HL-60 (cell line): ENCODE data around the gene ATP6V1G3.

Experiments used
- DNase-seq, 2 experiments: peaks; one replicate each; pipeline ENCODE4 v3.0.0-alpha.2; 2010 to 2020; ENCODE audit warnings: low read depth in 1 of 2, low spot score in 1 of 2
- H3K27ac ChIP-seq: fragments of 250-450 bp; sonication (Bioruptor Pico); replicated peaks from 2 replicates; pipeline ENCODE4 v1.5.1; 2020; ENCODE audit warnings: mild to moderate bottlenecking, moderate library complexity
- H3K27me3 ChIP-seq: fragments of 250-450 bp; sonication (Bioruptor Pico); 2 replicates; pipeline ENCODE4 v1.5.1; 2021; ENCODE audit warnings: mild to moderate bottlenecking, moderate library complexity; ENCODE audit not compliant: insufficient read depth, poor library complexity, severe bottlenecking
- H3K4me3 ChIP-seq: replicated peaks from 2 replicates; pipeline ENCODE4 v1.5.1; 2011; ENCODE audit warnings: mild to moderate bottlenecking, control low read depth, low read length; ENCODE audit not compliant: insufficient read depth
- GABPA ChIP-seq: IDR thresholded peaks from 2 replicates; pipeline ENCODE4 v1.6.1; 2012; ENCODE audit warnings: low read depth
- POLR2AphosphoS5 ChIP-seq: IDR thresholded peaks from 2 replicates; pipeline ENCODE4 v1.6.1; 2012; ENCODE audit warnings: low read depth
- SPI1 ChIP-seq: IDR thresholded peaks from 2 replicates; pipeline ENCODE4 v1.6.1; 2012; ENCODE audit warnings: low read depth, mild to moderate bottlenecking, borderline replicate concordance
- TF ChIP-seq, protein P1 (sequence below): IDR thresholded peaks from 2 replicates; pipeline ENCODE4 v1.6.1; 2012; ENCODE audit warnings: low read depth; ENCODE audit not compliant: insufficient replicate concordance
- TF ChIP-seq, protein P2 (sequence below): IDR thresholded peaks from one replicate; pipeline ENCODE4 v1.5.1; 2011; ENCODE audit warnings: low read length, control low read depth, inconsistent platforms; ENCODE audit not compliant: insufficient read depth

ATP6V1G3 gene

DNA sequence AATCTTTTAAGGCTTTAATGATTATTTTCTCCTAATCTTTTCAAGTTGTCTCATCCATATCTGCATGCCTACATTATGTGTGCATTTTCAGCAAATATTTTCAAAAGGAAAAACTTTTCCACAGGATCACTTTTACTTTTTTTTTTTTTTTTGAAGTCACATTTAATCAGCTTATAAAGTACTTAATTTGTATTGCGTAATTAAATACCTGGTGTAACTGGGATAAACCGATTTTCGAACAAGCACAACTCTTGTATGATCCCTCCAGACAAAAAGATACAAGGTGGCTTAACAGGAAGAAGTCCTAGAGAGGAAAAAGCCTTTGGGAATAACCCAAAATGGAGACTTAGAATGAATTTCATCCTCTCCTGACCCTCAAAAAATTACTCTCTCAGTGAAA is 1.3 kb upstream of the ATP6V1G3 start:
- TF ChIP-seq GABPA (no peak), SPI1 (no peak), POLR2AphosphoS5 (no peak)
- TF ChIP-seq, protein P1, sequence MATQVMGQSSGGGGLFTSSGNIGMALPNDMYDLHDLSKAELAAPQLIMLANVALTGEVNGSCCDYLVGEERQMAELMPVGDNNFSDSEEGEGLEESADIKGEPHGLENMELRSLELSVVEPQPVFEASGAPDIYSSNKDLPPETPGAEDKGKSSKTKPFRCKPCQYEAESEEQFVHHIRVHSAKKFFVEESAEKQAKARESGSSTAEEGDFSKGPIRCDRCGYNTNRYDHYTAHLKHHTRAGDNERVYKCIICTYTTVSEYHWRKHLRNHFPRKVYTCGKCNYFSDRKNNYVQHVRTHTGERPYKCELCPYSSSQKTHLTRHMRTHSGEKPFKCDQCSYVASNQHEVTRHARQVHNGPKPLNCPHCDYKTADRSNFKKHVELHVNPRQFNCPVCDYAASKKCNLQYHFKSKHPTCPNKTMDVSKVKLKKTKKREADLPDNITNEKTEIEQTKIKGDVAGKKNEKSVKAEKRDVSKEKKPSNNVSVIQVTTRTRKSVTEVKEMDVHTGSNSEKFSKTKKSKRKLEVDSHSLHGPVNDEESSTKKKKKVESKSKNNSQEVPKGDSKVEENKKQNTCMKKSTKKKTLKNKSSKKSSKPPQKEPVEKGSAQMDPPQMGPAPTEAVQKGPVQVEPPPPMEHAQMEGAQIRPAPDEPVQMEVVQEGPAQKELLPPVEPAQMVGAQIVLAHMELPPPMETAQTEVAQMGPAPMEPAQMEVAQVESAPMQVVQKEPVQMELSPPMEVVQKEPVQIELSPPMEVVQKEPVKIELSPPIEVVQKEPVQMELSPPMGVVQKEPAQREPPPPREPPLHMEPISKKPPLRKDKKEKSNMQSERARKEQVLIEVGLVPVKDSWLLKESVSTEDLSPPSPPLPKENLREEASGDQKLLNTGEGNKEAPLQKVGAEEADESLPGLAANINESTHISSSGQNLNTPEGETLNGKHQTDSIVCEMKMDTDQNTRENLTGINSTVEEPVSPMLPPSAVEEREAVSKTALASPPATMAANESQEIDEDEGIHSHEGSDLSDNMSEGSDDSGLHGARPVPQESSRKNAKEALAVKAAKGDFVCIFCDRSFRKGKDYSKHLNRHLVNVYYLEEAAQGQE: no peak
- TF ChIP-seq, protein P2, sequence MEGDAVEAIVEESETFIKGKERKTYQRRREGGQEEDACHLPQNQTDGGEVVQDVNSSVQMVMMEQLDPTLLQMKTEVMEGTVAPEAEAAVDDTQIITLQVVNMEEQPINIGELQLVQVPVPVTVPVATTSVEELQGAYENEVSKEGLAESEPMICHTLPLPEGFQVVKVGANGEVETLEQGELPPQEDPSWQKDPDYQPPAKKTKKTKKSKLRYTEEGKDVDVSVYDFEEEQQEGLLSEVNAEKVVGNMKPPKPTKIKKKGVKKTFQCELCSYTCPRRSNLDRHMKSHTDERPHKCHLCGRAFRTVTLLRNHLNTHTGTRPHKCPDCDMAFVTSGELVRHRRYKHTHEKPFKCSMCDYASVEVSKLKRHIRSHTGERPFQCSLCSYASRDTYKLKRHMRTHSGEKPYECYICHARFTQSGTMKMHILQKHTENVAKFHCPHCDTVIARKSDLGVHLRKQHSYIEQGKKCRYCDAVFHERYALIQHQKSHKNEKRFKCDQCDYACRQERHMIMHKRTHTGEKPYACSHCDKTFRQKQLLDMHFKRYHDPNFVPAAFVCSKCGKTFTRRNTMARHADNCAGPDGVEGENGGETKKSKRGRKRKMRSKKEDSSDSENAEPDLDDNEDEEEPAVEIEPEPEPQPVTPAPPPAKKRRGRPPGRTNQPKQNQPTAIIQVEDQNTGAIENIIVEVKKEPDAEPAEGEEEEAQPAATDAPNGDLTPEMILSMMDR: no peak
- no peak for DNase-seq
- H3K27ac ChIP-seq: no peak overlapping the region

DNA sequence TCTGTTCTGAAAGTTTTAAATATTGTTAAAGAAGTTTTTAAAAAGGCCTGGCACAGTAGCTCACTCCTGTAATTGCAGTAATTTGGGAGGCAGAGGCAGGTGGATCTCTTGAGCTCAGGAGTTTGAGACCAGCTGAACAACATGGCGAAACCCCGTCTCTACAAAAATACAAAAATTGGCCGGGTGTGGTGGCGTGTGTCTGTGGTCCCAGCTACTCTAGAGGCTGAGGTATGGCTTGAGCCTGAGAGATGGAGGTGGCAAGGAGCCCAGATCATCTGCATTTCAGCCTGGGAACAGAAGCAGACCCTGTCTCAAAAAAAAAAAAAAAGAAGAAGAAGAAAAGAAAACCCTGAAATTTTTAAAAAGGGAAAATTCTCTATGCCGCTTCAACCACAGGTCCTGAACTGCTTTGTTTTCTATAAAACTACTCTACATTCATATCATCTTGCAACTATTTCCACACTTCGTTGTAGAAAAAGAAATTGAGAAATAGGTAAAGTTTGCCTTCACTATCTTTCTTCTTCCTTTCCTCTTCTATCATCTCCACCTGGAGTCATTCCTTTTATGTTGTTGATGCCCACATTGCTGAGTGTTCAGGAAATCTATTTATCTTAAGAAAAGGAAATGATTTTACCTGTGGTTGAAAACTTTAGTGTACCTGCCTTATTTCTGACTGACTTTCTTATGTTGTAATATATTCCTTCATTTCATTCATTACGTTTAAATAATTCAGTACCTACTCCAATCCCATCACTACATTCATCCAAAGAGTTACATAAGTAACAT is 1.7 kb downstream of the ATP6V1G3 start:
- no peaks in the 10 kb centered on the region for H3K27me3 ChIP-seq
- H3K27ac ChIP-seq: no peak overlapping the region
- TF ChIP-seq, protein P1: no peak
- TF ChIP-seq SPI1: no peak
- no peak for TF ChIP-seq POLR2AphosphoS5
- TF ChIP-seq GABPA: no peak
- TF ChIP-seq, protein P2: no peak
- no peak for DNase-seq
- H3K4me3 ChIP-seq: no peak overlapping the region

More for the DNA sequence above, 1.3 kb upstream of the ATP6V1G3 start:
- Histone ChIP-seq H3K27me3 (no peaks in the 10 kb centered on the region), H3K4me3 (no peak overlapping the region)

DNA sequence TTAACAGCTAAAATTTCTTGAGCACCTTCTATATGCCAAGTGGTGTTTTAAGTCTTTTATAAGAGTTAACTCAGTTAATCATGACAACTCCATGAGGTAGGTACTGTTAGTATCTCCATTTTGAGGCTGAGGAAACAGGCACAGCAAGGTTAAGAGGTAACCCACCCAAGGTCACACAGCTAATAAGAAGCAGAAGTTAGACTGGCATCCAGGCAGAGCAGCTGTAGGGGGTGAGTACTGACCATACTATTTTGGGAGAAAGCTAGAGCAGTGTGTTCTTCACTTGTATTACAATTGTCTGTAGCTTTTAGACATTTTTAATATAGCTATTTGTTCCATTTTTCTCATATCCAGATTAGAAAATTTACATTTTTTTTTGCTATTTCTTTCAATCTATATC is 4.8 kb downstream of the ATP6V1G3 start:
- TF ChIP-seq, protein P2: no peak
- TF ChIP-seq GABPA (no peak), POLR2AphosphoS5 (no peak), SPI1 (no peak)
- TF ChIP-seq, protein P1: no peak
- no peaks in the 10 kb centered on the region for H3K27me3 ChIP-seq
- peak in 1 of 2 experiments; percentile 5 for DNase-seq
- no peak overlapping the region for H3K27ac ChIP-seq
- no peak overlapping the region for H3K4me3 ChIP-seq
